GM19240 (cell line): Measurements from ENCODE around the gene MYO3B.
A peak's percentile ranks its signal among the peaks of the same experiment; 100 is the strongest.
"Not testable (repeated sequence)": the region's sequence is repeated elsewhere in the genome, so short reads cannot be mapped to it uniquely, and the experiment has no call there.

Source experiments
- DNase-seq: peaks from one replicate; pipeline ENCODE4 v3.0.0; 2011; ENCODE audit warnings: low spot score; ENCODE audit not compliant: insufficient read length

MYO3B gene

GRCh38 chr2:170605862-170606261, 427.9 kb downstream of the MYO3B start:
- no peak for DNase-seq

- DNase-seq = no peak
Measured at GRCh38 chr2:170607171-170607570, 429.2 kb downstream of the MYO3B start.

GRCh38 chr2:170610615-170611014, 432.7 kb downstream of the MYO3B start:
- DNase-seq = no peak

- DNase-seq = not testable (repeated sequence)
Measured at GRCh38 chr2:170618948-170619347, 441.0 kb downstream of the MYO3B start.

GRCh38 chr2:170635094-170635493, 457.1 kb downstream of the MYO3B start:
- not testable (repeated sequence) for DNase-seq

GRCh38 chr2:170639635-170640034, 461.7 kb downstream of the MYO3B start:
- DNase-seq = no peak

GRCh38 chr2:170641961-170642360, 464.0 kb downstream of the MYO3B start:
- DNase-seq = no peak

GRCh38 chr2:170643346-170643745, 465.4 kb downstream of the MYO3B start:
- DNase-seq = no peak

GRCh38 chr2:170647741-170648436, 469.9 kb downstream of the MYO3B start:
- DNase-seq = no peak

GRCh38 chr2:170651624-170652325, 473.8 kb downstream of the MYO3B start:
- no peak for DNase-seq

- no peak for DNase-seq
Measured at GRCh38 chr2:170652637-170653417, 474.9 kb downstream of the MYO3B start.

- DNase-seq = no peak
Measured at GRCh38 chr2:170656669-170657068, 478.7 kb downstream of the MYO3B start.

GRCh38 chr2:170660409-170660808, 482.5 kb downstream of the MYO3B start:
- DNase-seq = no peak

- DNase-seq = no peak
Measured at GRCh38 chr2:170665743-170666142, 487.8 kb downstream of the MYO3B start.

GRCh38 chr2:170669909-170670308, 492.0 kb downstream of the MYO3B start:
- DNase-seq = no peak

GRCh38 chr2:170670651-170671050, 492.7 kb downstream of the MYO3B start:
- no peak for DNase-seq

- no peak for DNase-seq
Measured at GRCh38 chr2:170671079-170671478, 493.1 kb downstream of the MYO3B start.

- not testable (repeated sequence) for DNase-seq
Measured at GRCh38 chr2:170674282-170674681, 496.3 kb downstream of the MYO3B start.

- no peak for DNase-seq
Measured at GRCh38 chr2:170675701-170676100, 497.8 kb downstream of the MYO3B start.

- no peak for DNase-seq
Measured at GRCh38 chr2:170679607-170680079, 501.7 kb downstream of the MYO3B start.

GRCh38 chr2:170680172-170680941, 502.4 kb downstream of the MYO3B start:
- peak; percentile 4 for DNase-seq
